A549 treated with CORT108297 at 1 μM for 4 hours (cell line): ENCODE measurements around the gene CLASP1. TPM values are rescaled to one million over a fixed set of nuclear protein-coding genes. Genes with fewer than 3 reads are reported as not detected.

ENCODE experiments used
- total RNA-seq: library from RNA; stranded (reverse); fragments of 200-300 nt; extraction: Qiagen RNA extraction; gene quantifications from 5 replicates; pipeline ENCODE4 v1.2.3, GENCODE V29; 2022

CLASP1 gene
- total RNA-seq = 12.3 to 18.1 TPM (median 17.6 TPM) in 5 replicates

DNA sequence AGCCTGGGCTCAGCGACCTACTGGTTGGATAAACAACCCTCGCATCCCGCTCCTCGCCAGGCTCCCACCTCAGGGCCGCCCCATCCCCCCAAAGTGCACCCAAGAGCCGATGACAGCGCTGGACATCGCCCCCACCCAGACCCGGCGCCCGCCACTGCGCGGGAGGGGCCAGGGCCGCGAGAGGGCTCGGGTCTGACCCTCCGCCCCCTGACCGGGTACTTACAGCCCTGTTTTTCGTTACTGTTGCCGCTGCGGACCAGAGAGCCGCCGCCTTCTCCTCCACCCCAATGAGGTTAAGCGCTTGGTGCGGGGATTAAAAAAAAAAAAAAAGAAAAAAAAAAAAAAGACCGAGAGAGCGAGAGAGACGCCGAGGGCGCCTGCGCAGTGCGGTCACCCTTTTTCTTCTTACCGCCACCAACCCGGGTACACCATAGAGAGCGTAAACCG is at the start of gene CLASP1:
TSS of gene CLASP1 (minus strand) at position 314 of the 447 bp plus-strand sequence. CDS start 43,567 bp downstream, outside the sequence.

Other genes starting within 250 kb of the CLASP1 start
- gene RNU4ATAC, start 118.6 kb downstream of the CLASP1 start, total RNA-seq = not detected in 5 replicates
- gene NIFK, start 87.4 kb upstream of the CLASP1 start, total RNA-seq = 59.3 to 77.9 TPM (median 63.7 TPM) in 5 replicates
- gene TSN, start 106.2 kb upstream of the CLASP1 start, total RNA-seq = 58.3 to 63.1 TPM (median 59.3 TPM) in 5 replicates